OCI-LY7 (cell line): ENCODE measurements around the gene SCLY. TPM values are rescaled to one million over a fixed set of nuclear protein-coding genes. Genes with fewer than 3 reads are reported as not detected.

Experiments used
- BruUV-seq: library from RNA; stranded (reverse); fragments of 400-500 nt; replicated peaks from 2 replicates; lab custom pipeline; 2021; lab: Mats Ljungman, UMichigan
- CTCF ChIA-PET: fragments of 300-600 bp; sonication (Branson Sonifier 250); formaldehyde crosslinking; loops from one replicate; lab custom pipeline; 2022; ENCODE audit warnings: antibody characterized with exemption; ENCODE audit not compliant: unreplicated experiment; lab: Charles Lee
- POLR2A ChIA-PET: fragments of 300-600 bp; sonication (Branson Sonifier 250); formaldehyde crosslinking; loops from one replicate; lab custom pipeline; 2022; ENCODE audit warnings: antibody characterized with exemption; lab: Charles Lee
- DNase-seq: peaks from one replicate; pipeline ENCODE4 v3.0.0-alpha.2; 2015; ENCODE audit warnings: low spot score
- H2AFZ ChIP-seq: fragments of 200-600 bp; sonication (generic), shearing (Covaris generic); 2 replicates; pipeline ENCODE4 v1.6.1; 2014; ENCODE audit warnings: mild to moderate bottlenecking, antibody characterized with exemption, low read length, moderate library complexity
- H3K27ac ChIP-seq: fragments of 200-600 bp; sonication (generic); 2 replicates; pipeline ENCODE4 v1.5.1; 2014; ENCODE audit warnings: mixed run types, low read depth, mild to moderate bottlenecking, moderate library complexity, low read length, inconsistent platforms; ENCODE audit not compliant: poor library complexity, severe bottlenecking
- H3K36me3 ChIP-seq: fragments of 200-600 bp; sonication (generic); 2 replicates; pipeline ENCODE4 v1.6.1; 2014; ENCODE audit warnings: mild to moderate bottlenecking, antibody characterized with exemption, low read length, moderate library complexity, mixed read lengths; ENCODE audit not compliant: insufficient read depth
- H3K4me1 ChIP-seq: fragments of 200-600 bp; sonication (generic); 2 replicates; pipeline ENCODE4 v1.5.1; 2014; ENCODE audit warnings: mild to moderate bottlenecking, low read length; ENCODE audit not compliant: insufficient read depth, poor library complexity, severe bottlenecking
- H3K4me2 ChIP-seq: fragments of 200-600 bp; sonication (generic); 2 replicates; pipeline ENCODE4 v1.6.1; 2014; ENCODE audit warnings: mild to moderate bottlenecking, low read length
- H3K4me3 ChIP-seq: fragments of 200-600 bp; sonication (generic); 2 replicates; pipeline ENCODE4 v1.5.1; 2014; ENCODE audit warnings: mild to moderate bottlenecking, low read depth, low read length; ENCODE audit not compliant: poor library complexity, severe bottlenecking
- H3K79me2 ChIP-seq: fragments of 200-600 bp; sonication (generic); 2 replicates; pipeline ENCODE4 v1.6.1; 2016; ENCODE audit warnings: low read depth, mild to moderate bottlenecking, low read length, moderate library complexity, mixed read lengths; ENCODE audit not compliant: insufficient read depth
- H3K9me2 ChIP-seq: fragments of 200-600 bp; sonication (generic); 2 replicates; pipeline ENCODE4 v1.6.1; 2016; ENCODE audit warnings: mild to moderate bottlenecking, low read length, mixed read lengths; ENCODE audit not compliant: insufficient read depth
- H3K9me3 ChIP-seq: fragments of 200-600 bp; sonication (generic); 2 replicates; pipeline ENCODE4 v1.6.1; 2014; ENCODE audit warnings: mild to moderate bottlenecking, mixed run types, low read length, mixed read lengths
- H4K20me1 ChIP-seq: fragments of 200-600 bp; sonication (generic); 2 replicates; pipeline ENCODE4 v1.6.1; 2014; ENCODE audit warnings: mild to moderate bottlenecking, antibody characterized with exemption, low read length, moderate library complexity, mixed read lengths; ENCODE audit not compliant: insufficient read depth
- EZH2phosphoT487 ChIP-seq: fragments of 200-600 bp; sonication (generic); IDR thresholded peaks from 2 replicates; pipeline ENCODE4 v1.6.1; 2018; ENCODE audit warnings: low read depth, borderline replicate concordance, mild to moderate bottlenecking, mixed run types, antibody characterized with exemption, low read length, moderate library complexity, mixed read lengths
- intact Hi-C: fragments of 100-400 bp; cut with micrococcal nuclease; formaldehyde crosslinking; loops from one replicate; pipeline ENCODE4 v1.10.0; 2022; ENCODE audit not compliant: unreplicated experiment
- total RNA-seq, 2 experiments: library from RNA; depleted of rRNA in 1 of 2; stranded (reverse); fragments of >200 nt in 1 of 2; shearing (Covaris generic) in 1 of 2; gene quantifications; 2 replicates each; pipeline ENCODE4 v1.2.3, GENCODE V29; 2014 to 2022
- TF ChIP-seq, protein P1 (sequence below): fragments of 200-600 bp; sonication (generic); conservative IDR thresholded peaks from 2 replicates; pipeline ENCODE4 v1.5.1; 2014; ENCODE audit warnings: mild to moderate bottlenecking, antibody characterized with exemption, low read length, moderate library complexity, mixed read lengths

The SCLY gene
- total RNA-seq, 2 experiments from 2014 or later: 29.9 to 41.7 TPM

GRCh38 chr2:238059505-238059904, 1.3 kb upstream of the SCLY start:
- Histone ChIP-seq H3K4me2 (peak overlapping the region; percentile 88), H2AFZ (no peak overlapping the region), H3K9me3 (no peaks in the 10 kb centered on the region), H3K79me2 (peaks cover 14% of the 10 kb centered on the region; the same call in 1 of the 2 replicates), H3K36me3 (peaks cover 4% of the 10 kb centered on the region; the same call in 1 of the 2 replicates), H4K20me1 (no peaks in the 10 kb centered on the region), H3K9me2 (no peaks in the 10 kb centered on the region), H3K4me1 (peaks cover 31% of the 10 kb centered on the region), H3K4me3 (peak overlapping the region; percentile 79), H3K27ac (no peak overlapping the region)
- ChIA-PET POLR2A (interaction anchor here (0.6 kb wide), 1 partner anchor 41 kb away, joined by 3 read pairs; the partner anchor contains the start of gene ESPNL), CTCF (no interaction called here)
- no peak for DNase-seq
- TF ChIP-seq, protein P1, sequence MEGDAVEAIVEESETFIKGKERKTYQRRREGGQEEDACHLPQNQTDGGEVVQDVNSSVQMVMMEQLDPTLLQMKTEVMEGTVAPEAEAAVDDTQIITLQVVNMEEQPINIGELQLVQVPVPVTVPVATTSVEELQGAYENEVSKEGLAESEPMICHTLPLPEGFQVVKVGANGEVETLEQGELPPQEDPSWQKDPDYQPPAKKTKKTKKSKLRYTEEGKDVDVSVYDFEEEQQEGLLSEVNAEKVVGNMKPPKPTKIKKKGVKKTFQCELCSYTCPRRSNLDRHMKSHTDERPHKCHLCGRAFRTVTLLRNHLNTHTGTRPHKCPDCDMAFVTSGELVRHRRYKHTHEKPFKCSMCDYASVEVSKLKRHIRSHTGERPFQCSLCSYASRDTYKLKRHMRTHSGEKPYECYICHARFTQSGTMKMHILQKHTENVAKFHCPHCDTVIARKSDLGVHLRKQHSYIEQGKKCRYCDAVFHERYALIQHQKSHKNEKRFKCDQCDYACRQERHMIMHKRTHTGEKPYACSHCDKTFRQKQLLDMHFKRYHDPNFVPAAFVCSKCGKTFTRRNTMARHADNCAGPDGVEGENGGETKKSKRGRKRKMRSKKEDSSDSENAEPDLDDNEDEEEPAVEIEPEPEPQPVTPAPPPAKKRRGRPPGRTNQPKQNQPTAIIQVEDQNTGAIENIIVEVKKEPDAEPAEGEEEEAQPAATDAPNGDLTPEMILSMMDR: no peak
- TF ChIP-seq EZH2phosphoT487: no peak
- intact Hi-C loops: no loop called here
- TSS peak; percentile 92 for BruUV-seq

- H3K36me3 ChIP-seq: peaks cover 9% of the 10 kb centered on the region
- H3K4me1 ChIP-seq: peaks cover 31% of the 10 kb centered on the region
- peak overlapping the region; percentile 88 for H3K4me2 ChIP-seq
- H3K4me3 ChIP-seq: peak overlapping the region; percentile 79
- BruUV-seq: no TSS peak
- peak overlapping the region; percentile 75; the same call in 1 of the 2 replicates for H2AFZ ChIP-seq
- H3K27ac ChIP-seq: peak overlapping the region; percentile 26
- ChIA-PET CTCF (no interaction called here), POLR2A (interaction anchor here (0.6 to 1.6 kb wide), 4 partner anchors 10 to 40 kb away, joined by 3 to 5 read pairs (median 3); partner anchors contain the start of gene ESPNL)
- no peak for TF ChIP-seq EZH2phosphoT487
- TF ChIP-seq, protein P1: no peak
- no peaks in the 10 kb centered on the region for H3K9me3 ChIP-seq
- H4K20me1 ChIP-seq: no peaks in the 10 kb centered on the region
- no peaks in the 10 kb centered on the region for H3K9me2 ChIP-seq
- intact Hi-C loops: loop anchor here (1.0 to 5.0 kb wide), 3 partner anchors 47 to 368 kb away; partner anchors contain the start of gene UBE2F
- DNase-seq: no peak
- peaks cover 14% of the 10 kb centered on the region; the same call in 1 of the 2 replicates for H3K79me2 ChIP-seq
Observed at GRCh38 chr2:238060096-238060541, 682 bp upstream of the SCLY start.
